HuH-7 (cell line): ENCODE measurements around the gene OR2W3.

Source experiments
- DNase-seq: peaks from one replicate; pipeline ENCODE4 v3.0.0; 2011; ENCODE audit warnings: low spot score

Gene OR2W3

GRCh38 chr1:247895163-247895637 lies at the start of gene OR2W3:
OR2W3 (plus strand) TSS chr1:247895587; CDS start chr1:247895587, 0 bp downstream.
- DNase-seq = no peak

GRCh38 chr1:247845693-247846017 lies 49.7 kb upstream of the OR2W3 start:
- DNase-seq = no peak

GRCh38 chr1:247848346-247848745 lies 47.0 kb upstream of the OR2W3 start:
- no peak for DNase-seq

GRCh38 chr1:247849616-247850015 lies 45.8 kb upstream of the OR2W3 start:
- DNase-seq = no peak

GRCh38 chr1:247854899-247855545 lies 40.4 kb upstream of the OR2W3 start:
- DNase-seq = no peak

GRCh38 chr1:247855911-247856310 lies 39.5 kb upstream of the OR2W3 start:
- DNase-seq = no peak

- no peak for DNase-seq
Observed at GRCh38 chr1:247857069-247857984, 38.1 kb upstream of the OR2W3 start, which contains the start of gene TRIM58. TRIM58 (plus strand) TSS chr1:247857187; CDS start chr1:247857247, 60 bp downstream.

- no peak for DNase-seq
Observed at GRCh38 chr1:247857985-247858619, 37.3 kb upstream of the OR2W3 start.

- no peak for DNase-seq
Observed at GRCh38 chr1:247862756-247863155, 32.6 kb upstream of the OR2W3 start.

- DNase-seq = no peak
Observed at GRCh38 chr1:247864644-247865043, 30.7 kb upstream of the OR2W3 start.

GRCh38 chr1:247865416-247865815 lies 30.0 kb upstream of the OR2W3 start:
- no peak for DNase-seq

GRCh38 chr1:247883346-247883745 lies 12.0 kb upstream of the OR2W3 start:
- DNase-seq = no peak

- DNase-seq = no peak
Observed at GRCh38 chr1:247884797-247885413, 10.5 kb upstream of the OR2W3 start.

- DNase-seq = no peak
Observed at GRCh38 chr1:247895976-247896375, 589 bp downstream of the OR2W3 start.

- no peak for DNase-seq
Observed at GRCh38 chr1:247904122-247904521, 8.7 kb downstream of the OR2W3 start.

- no peak for DNase-seq
Observed at GRCh38 chr1:247905181-247905580, 9.8 kb downstream of the OR2W3 start.

GRCh38 chr1:247905910-247906503 lies 10.6 kb downstream of the OR2W3 start:
- no peak for DNase-seq

GRCh38 chr1:247906504-247907047 lies 11.2 kb downstream of the OR2W3 start:
- no peak for DNase-seq

GRCh38 chr1:247908766-247909165 lies 13.4 kb downstream of the OR2W3 start:
- no peak for DNase-seq

- no peak for DNase-seq
Observed at GRCh38 chr1:247913786-247914185, 18.4 kb downstream of the OR2W3 start.

GRCh38 chr1:247914941-247915662 lies 19.7 kb downstream of the OR2W3 start:
- DNase-seq = no peak
